Measurements from ENCODE around the gene FRMPD1.
"Not testable (repeated sequence)": the region's sequence is repeated elsewhere in the genome, so short reads cannot be mapped to it uniquely, and the experiment has no call there.

The FRMPD1 gene

DNA sequence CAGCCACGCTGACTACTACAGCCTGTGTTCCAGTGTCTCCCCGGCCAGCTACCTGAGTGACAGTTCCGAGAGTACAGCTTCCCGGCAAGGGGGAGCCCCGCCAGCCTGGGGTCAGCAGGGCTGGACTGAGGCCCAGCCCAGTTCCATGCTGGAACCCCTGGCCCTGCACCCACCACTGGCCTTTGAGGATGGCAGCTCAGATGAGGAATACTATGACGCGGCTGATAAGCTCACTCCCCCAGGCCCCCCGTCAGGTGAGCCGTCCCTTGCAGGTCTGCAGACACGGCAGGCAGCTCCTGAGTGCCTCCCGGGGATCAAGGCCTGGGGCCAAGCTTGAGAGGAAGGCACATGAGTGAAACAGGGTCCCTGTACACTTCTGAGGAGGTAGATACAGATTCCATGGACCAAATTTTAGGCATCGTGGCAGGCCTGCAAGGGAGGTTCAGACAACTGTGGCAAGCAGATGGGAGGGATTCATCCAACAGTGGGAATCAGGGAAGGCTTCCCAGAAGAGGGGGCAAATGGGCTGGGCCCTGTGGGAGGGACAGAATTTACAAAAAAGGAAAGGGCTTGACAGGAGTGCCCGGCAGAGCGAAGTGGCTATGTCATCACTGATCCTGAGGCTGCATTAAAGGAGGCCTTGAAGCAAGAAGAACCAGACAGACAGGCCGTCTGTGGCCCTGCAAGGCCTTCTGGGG is 90.0 kb downstream of the FRMPD1 start:
- no peak for DNase-seq (ENCODE audit: low read depth)

GRCh38 chr9:37745970-37746369 is 95.2 kb downstream of the FRMPD1 start:
- no peak for DNase-seq (ENCODE audit: low read depth)

GRCh38 chr9:37746448-37747270 is 95.9 kb downstream of the FRMPD1 start:
- DNase-seq (ENCODE audit: low read depth) = no peak

DNA sequence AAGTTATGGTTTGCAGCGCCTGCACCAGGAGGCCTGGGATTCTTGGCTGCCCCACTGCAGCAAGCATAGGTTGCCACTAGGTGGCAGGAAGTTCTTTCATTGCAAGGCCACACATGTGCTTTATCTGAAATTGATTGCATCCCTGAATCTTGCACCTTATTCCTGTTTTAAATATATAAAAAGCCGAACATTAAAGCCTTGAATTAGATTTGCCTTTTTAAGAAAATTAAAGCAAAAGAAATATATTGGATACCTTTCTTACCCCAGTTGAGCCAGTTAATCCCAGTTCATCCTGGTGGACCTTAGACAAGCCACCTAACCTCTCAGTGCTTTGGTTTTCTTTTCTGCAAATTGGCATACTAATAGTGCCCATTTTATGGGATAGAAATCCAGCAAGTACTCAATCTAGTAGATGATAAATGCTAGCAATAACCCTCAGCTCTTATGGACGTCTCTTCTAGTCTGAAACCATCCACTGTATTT is 96.6 kb downstream of the FRMPD1 start:
- peak; percentile 25 for DNase-seq (ENCODE audit: low read depth)

DNA sequence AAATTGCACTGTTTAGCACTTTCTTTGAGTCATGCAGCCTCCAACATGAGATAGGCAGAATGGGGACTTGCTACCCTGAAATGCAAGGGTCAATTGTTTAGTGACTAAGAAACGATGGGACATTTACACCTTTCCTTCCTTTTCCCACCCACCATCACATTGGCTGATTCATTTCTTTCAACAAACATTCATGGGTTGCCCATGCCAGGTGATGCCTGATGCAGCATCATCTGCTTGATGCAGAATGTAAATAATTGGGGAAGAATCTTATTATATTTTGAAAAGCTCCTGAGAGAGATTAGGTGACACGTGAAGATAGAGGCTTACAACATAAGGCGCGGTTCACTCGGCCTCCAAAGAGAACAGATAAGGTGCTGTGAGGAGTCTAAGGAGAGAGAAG is 98.4 kb downstream of the FRMPD1 start:
- DNase-seq (ENCODE audit: low read depth) = no peak

GRCh38 chr9:37751186-37751585 is 100.4 kb downstream of the FRMPD1 start:
- DNase-seq (ENCODE audit: low read depth) = no peak

GRCh38 chr9:37751704-37752103 is 101.0 kb downstream of the FRMPD1 start:
- DNase-seq (ENCODE audit: low read depth) = not testable (repeated sequence)

DNA sequence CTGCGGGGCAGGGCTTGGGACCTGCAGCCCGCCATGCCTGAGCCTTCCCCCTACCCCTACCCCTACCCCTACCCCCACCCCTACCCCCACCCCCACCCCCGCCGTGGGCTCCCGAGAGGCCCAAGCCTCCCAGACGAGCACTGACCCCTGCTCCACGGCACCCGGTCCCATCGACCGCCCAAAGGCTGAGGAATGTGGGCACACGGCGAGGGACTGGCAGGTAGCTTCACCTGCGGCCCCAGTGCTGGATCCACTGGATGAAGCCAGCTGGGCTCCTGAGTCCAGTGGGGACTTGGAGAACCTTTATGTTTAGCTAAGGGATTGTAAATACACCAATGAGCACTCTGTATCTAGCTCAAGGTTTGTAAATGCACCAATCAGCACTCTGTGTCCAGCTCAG is 101.4 kb downstream of the FRMPD1 start:
- DNase-seq (ENCODE audit: low read depth) = not testable (repeated sequence)

- no peak for DNase-seq (ENCODE audit: low read depth)
Observed at GRCh38 chr9:37752642-37753488, 102.1 kb downstream of the FRMPD1 start.

DNA sequence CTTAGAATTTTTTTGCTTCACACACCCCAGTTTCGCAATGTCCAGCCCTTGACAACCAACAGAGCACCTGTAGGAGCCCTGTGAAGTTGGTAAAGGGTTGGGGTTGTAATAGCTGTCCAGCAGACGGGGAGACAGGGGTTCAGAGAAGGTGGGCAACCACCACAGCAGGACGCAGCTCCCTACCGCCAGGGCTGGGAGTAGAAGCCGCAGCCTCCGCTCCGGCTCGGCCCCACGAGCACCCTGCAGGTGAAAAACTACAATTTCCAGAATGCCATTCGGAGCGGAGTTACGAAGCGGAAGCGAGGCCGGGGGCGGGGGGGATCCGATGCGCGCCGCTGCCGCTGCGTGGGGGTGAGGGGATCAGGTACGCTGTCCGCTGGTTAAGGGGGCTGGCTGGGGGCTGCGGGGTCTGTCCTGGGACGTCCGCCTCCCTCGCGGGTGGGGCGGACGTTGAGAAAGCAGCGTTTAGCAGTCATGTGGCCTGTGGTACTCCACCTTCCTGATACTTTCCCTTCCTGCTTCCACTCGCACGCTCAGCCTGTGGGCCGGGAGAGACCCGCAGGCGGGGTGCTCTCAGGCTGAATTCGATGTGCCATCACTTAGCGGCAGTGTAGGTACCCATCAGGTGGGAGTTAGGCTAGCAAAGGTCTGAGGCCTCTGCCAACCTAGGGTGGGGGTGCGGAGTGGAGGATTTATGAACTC is 102.9 kb downstream of the FRMPD1 start, which contains the start of gene TRMT10B:
Gene TRMT10B, plus strand, starts transcription at position 317 of the 702 bp plus-strand sequence. CDS start 8,127 bp downstream, outside the sequence.
- DNase-seq (ENCODE audit: low read depth) = peak; percentile 47

GRCh38 chr9:37758747-37759146 is 108.0 kb downstream of the FRMPD1 start:
- no peak for DNase-seq (ENCODE audit: low read depth)

- DNase-seq (ENCODE audit: low read depth) = no peak
Observed at GRCh38 chr9:37760416-37761161, 109.8 kb downstream of the FRMPD1 start.

DNA sequence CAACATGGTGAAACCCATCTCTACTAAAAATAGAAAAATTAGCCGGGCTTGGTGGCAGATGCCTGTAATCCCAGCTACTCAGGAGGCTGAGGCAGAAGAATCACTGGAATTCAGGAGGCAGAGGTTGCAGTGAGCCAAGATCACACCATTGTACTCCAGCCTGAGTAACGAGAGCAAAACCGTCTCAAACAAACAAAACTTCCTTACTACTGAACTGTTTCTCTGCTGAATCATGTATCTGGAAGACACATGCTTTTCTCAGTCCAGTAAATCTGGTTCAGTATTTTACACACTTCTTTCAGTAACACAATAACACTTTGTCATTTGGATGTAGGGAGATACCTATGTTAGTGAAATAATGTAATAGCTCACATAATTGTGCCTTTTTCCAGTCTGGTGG is 110.8 kb downstream of the FRMPD1 start:
- DNase-seq (ENCODE audit: low read depth) = no peak

DNA sequence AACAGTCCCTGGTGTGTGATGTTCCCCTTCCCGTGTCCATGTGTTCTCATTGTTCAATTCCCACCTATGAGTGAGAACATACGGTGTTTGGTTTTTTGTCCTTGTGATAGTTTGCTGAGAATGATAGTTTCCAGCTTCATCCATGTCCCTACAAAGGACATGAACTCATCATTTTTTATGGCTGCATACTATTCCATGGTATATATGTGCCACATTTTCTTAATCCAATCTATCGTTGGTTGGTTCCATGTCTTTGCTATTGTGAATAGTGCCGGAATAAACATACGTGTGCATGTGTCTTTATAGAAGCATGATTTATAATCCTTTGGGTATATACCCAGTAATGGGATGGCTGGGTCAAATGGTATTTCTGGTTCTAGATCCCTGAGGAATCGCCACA is 114.5 kb downstream of the FRMPD1 start:
- not testable (repeated sequence) for DNase-seq (ENCODE audit: low read depth)

DNA sequence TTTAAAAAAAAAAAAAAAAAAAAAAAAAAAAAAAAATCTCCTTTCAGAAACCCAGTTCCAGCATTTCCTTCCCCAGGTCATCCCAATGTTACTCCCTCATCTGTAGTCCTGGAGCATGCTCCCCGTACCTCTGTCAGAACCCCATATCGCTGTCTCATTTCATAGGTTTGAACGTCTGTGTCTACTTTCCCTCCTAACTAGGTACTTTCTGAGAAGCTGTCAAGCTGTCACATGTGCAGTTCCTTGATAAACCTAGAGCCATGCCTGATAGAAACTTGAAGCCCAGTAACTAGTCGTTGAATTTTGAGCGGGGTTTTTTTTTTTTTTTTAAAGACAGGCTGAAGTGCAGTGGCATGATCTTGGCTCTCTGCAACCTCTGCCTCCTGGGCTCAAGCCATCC is 118.6 kb downstream of the FRMPD1 start:
- DNase-seq (ENCODE audit: low read depth) = no peak

DNA sequence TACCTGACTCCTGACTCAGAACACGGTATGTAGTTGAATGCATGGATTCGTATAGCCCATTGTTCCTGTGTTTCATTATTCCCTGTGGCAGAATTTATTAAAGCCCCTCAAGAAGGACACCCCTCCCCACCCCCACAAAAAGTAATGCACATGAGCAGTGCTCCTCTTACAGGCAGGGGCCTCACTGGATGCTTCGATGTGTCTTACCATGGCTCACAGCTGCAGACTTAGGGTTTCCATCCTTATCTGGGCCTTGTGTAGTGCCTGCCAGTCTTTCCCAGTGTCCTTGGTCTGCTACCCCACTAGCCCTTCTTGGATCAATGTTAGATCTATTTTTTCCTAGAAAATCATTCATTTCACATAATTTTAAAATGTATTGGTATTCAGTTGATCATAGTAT is 119.2 kb downstream of the FRMPD1 start:
- no peak for DNase-seq (ENCODE audit: low read depth)

DNA sequence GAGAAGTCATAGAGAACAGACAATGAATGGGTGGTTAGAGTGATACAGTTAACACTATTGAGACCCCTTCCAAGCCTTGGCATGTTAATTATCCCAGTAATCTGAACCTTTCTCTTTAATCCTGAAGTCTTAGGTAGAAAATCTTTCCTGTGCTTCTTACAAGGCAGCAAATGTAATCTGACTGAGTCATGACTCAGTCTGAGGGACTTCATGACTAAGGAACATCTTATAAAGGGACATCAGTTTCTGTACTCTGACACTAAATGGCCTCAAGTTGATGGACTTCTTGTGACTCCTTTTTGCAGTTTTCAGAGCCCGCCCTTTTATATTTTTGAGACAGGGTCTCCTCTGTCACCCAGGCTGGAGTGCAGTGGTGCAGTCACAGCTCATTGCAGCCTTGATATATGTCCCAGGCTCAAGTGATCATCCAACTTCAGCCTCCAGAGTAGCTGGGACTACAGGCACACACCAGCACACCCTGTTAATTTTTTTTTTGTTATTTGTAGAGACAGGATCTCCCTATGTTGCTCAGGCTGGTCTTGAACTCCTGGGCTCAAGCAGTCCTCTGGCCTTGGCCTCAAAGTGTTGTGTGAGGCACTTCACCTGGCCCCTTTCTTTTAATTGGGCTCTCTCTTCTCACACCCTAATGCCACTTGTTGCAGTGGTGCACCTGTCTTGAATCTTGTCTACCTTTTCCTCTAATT is 124.6 kb downstream of the FRMPD1 start:
- DNase-seq (ENCODE audit: low read depth) = no peak

DNA sequence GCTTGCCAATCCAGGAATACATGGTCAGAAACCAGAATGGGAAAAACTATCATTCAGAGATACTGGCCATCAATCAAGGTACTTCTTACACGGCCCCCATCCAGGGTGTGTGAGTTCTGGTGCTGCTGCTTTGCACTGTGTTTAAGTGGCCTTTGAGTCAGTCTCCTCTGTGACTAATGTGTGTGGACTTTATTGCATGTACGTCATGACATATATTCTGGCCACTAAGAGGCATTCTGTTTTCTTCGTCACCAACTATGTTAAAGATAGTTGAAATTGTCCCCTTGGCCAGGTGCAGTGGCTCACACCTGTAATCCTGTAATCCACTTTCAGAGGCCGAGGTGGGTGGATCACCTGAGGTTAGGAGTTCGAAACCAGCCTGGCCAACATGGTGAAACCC is 125.6 kb downstream of the FRMPD1 start:
- no peak for DNase-seq (ENCODE audit: low read depth)

GRCh38 chr9:37778534-37778933 is 127.8 kb downstream of the FRMPD1 start:
- DNase-seq (ENCODE audit: low read depth) = no peak

GRCh38 chr9:37784291-37784615 is 133.5 kb downstream of the FRMPD1 start:
- DNase-seq (ENCODE audit: low read depth) = no peak

All from stimulated activated CD8-positive, alpha-beta memory T cell treated with anti-CD3 and anti-CD28 coated beads, Interleukin-12 subunit alpha, Interleukin-12 subunit beta, amount 100 ng/mL, for 1 hour (primary cell).